ENCODE results near the gene TMEM263. TPM values are rescaled to one million over a fixed set of nuclear protein-coding genes. Genes with fewer than 3 reads are reported as not detected.
A peak's percentile ranks its signal among the peaks of the same experiment; 100 is the strongest.

TMEM263 gene
- total and polyA plus RNA-seq, 4 experiments from 2014 or later = 28.4 to 32.9 (median 30.6) TPM

GRCh38 chr12:106975993-106976658 lies 20.4 kb downstream of the TMEM263 start:
- Mint-ChIP-seq H3K4me1 (peaks cover 0 to 7% (median 5%) of the 10 kb centered on the region in 4 donors), H3K36me3 (peaks cover 10 to 29% of the 10 kb centered on the region in 2 donors), H3K27ac (peak overlapping the region in 3 of 7 donors; percentile 12 to 51 (median 13)), H3K27me3 (no peaks in the 10 kb centered on the region), H3K9me3 (no peaks in the 10 kb centered on the region), H3K4me3 (no peak overlapping the region)
- H3K9me3 ChIP-seq (ENCODE audit: control insufficient read depth in 1 of 2, low read length in 2 of 2) = no peaks in the 10 kb centered on the region
- POLR2A ChIA-PET (ENCODE audit: partially characterized antibody) = interaction anchor here (1.1 kb wide), 1 partner anchor 20 kb away, joined by 4 read pairs; the partner anchor contains the start of gene TMEM263
- H3K27ac ChIP-seq (ENCODE audit: low read depth, low read length) = no peak overlapping the region
- peaks cover 5% of the 10 kb centered on the region for H3K36me3 ChIP-seq (ENCODE audit: insufficient read depth, low read length)
- no peak overlapping the region for H3K4me3 ChIP-seq (ENCODE audit: low read length in 2 of 2)
- no peaks in the 10 kb centered on the region for H3K4me1 ChIP-seq (ENCODE audit: insufficient read depth, low read length)
- DNase-seq = no peak
- H3K27me3 ChIP-seq (ENCODE audit: insufficient read depth, low read length) = no peaks in the 10 kb centered on the region
- CTCF ChIA-PET (ENCODE audit: partially characterized antibody) = interaction anchor here (1.7 kb wide), 1 partner anchor 129 kb away, joined by 5 read pairs; no protein-coding TSS in a partner anchor
- intact Hi-C loops (cut with micrococcal nuclease) = no loop called here

- peak overlapping the region in 1 of 7 donors; percentile 37 for H3K27ac Mint-ChIP-seq
- Histone ChIP-seq H3K4me1 (ENCODE audit: insufficient read depth, low read length) (no peaks in the 10 kb centered on the region), H3K27ac (ENCODE audit: low read depth, low read length) (no peak overlapping the region), H3K9me3 (ENCODE audit: control insufficient read depth in 1 of 2, low read length in 2 of 2) (no peaks in the 10 kb centered on the region), H3K27me3 (ENCODE audit: insufficient read depth, low read length) (no peaks in the 10 kb centered on the region), H3K4me3 (ENCODE audit: low read length in 2 of 2) (no peak overlapping the region), H3K36me3 (ENCODE audit: insufficient read depth, low read length) (peaks cover under 1% of the 10 kb centered on the region)
- H3K27me3 Mint-ChIP-seq = no peaks in the 10 kb centered on the region
- peaks cover 0 to 6% (median 5%) of the 10 kb centered on the region in 4 donors for H3K4me1 Mint-ChIP-seq
- peaks cover 8 to 25% of the 10 kb centered on the region in 2 donors for H3K36me3 Mint-ChIP-seq
- intact Hi-C loops (cut with micrococcal nuclease) = no loop called here
- H3K4me3 Mint-ChIP-seq = no peak overlapping the region
- H3K9me3 Mint-ChIP-seq = no peaks in the 10 kb centered on the region
- ChIA-PET CTCF (ENCODE audit: partially characterized antibody) (interaction anchor here (0.6 to 1.7 kb wide), 2 partner anchors 128 to 248 kb away, joined by 4 to 5 read pairs; no protein-coding TSS in a partner anchor), POLR2A (ENCODE audit: partially characterized antibody) (no interaction called here)
- DNase-seq = no peak
Measured at GRCh38 chr12:106976668-106977067, 21.0 kb downstream of the TMEM263 start.

- Histone ChIP-seq H3K27me3 (ENCODE audit: insufficient read depth, low read length) (no peaks in the 10 kb centered on the region), H3K36me3 (ENCODE audit: insufficient read depth, low read length) (peaks cover 2% of the 10 kb centered on the region), H3K4me1 (ENCODE audit: insufficient read depth, low read length) (no peaks in the 10 kb centered on the region), H3K9me3 (ENCODE audit: control insufficient read depth in 1 of 2, low read length in 2 of 2) (no peaks in the 10 kb centered on the region), H3K27ac (ENCODE audit: low read depth, low read length) (no peak overlapping the region), H3K4me3 (ENCODE audit: low read length in 2 of 2) (no peak overlapping the region)
- Mint-ChIP-seq H3K9me3 (no peaks in the 10 kb centered on the region), H3K27ac (peak overlapping the region in 3 of 7 donors; percentile 52 to 60 (median 53)), H3K4me3 (no peak overlapping the region), H3K27me3 (no peaks in the 10 kb centered on the region), H3K4me1 (peaks cover 0 to 7% (median 4%) of the 10 kb centered on the region in 4 donors), H3K36me3 (peaks cover 10 to 23% of the 10 kb centered on the region in 2 donors)
- intact Hi-C loops (cut with micrococcal nuclease) = no loop called here
- POLR2A ChIA-PET (ENCODE audit: partially characterized antibody) = interaction anchor here (1.2 to 1.7 kb wide), 3 partner anchors 9 to 22 kb away, joined by 3 to 8 read pairs (median 3); partner anchors contain the start of genes MTERF2 and TMEM263
- DNase-seq = no peak
- CTCF ChIA-PET (ENCODE audit: partially characterized antibody) = interaction anchor here (1.7 kb wide), 1 partner anchor 127 kb away, joined by 5 read pairs; no protein-coding TSS in a partner anchor
Measured at GRCh38 chr12:106978035-106978800, 22.5 kb downstream of the TMEM263 start.

DNA sequence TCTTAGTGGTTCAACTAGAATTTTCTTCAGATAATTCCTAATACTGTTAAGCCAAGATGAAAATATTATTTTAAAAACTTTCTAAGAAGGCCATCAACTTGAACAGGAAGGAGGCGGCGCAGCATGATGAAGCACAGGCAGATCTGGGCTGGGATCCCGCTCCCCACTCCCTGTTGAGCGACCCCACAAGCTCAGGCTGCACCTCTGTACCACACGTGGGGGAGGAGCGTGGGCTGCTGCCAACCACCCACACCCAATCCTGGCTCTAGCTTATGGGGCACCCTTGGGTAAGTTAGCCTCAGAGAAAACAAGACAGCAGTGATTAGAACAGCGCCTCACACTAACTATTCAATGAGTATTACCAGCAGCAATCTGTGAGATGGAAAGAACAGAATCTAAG lies 25.2 kb downstream of the TMEM263 start:
- POLR2A ChIA-PET (ENCODE audit: partially characterized antibody) = interaction anchor here (1.2 kb wide), 1 partner anchor 11 kb away, joined by 4 read pairs; no protein-coding TSS in a partner anchor
- Histone ChIP-seq H3K36me3 (ENCODE audit: insufficient read depth, low read length) (peaks cover 3% of the 10 kb centered on the region), H3K4me1 (ENCODE audit: insufficient read depth, low read length) (peaks cover 16% of the 10 kb centered on the region), H3K27me3 (ENCODE audit: insufficient read depth, low read length) (no peaks in the 10 kb centered on the region), H3K9me3 (ENCODE audit: control insufficient read depth in 1 of 2, low read length in 2 of 2) (no peaks in the 10 kb centered on the region), H3K4me3 (ENCODE audit: low read length in 2 of 2) (no peak overlapping the region), H3K27ac (ENCODE audit: low read depth, low read length) (no peak overlapping the region)
- no peak overlapping the region for H3K27ac Mint-ChIP-seq
- H3K4me3 Mint-ChIP-seq = no peak overlapping the region
- peaks cover 0 to 3% (median 0%) of the 10 kb centered on the region in 8 donors for H3K9me3 Mint-ChIP-seq
- H3K27me3 Mint-ChIP-seq = no peaks in the 10 kb centered on the region
- peaks cover 19 to 24% (median 22%) of the 10 kb centered on the region in 4 donors for H3K4me1 Mint-ChIP-seq
- peaks cover 10 to 20% of the 10 kb centered on the region in 2 donors for H3K36me3 Mint-ChIP-seq
- intact Hi-C loops (cut with micrococcal nuclease) = no loop called here
- no peak for DNase-seq
- CTCF ChIA-PET (ENCODE audit: partially characterized antibody) = interaction anchor here (1.1 to 1.4 kb wide), 2 partner anchors 16 to 33 kb away, joined by 3 read pairs; no protein-coding TSS in a partner anchor

DNA sequence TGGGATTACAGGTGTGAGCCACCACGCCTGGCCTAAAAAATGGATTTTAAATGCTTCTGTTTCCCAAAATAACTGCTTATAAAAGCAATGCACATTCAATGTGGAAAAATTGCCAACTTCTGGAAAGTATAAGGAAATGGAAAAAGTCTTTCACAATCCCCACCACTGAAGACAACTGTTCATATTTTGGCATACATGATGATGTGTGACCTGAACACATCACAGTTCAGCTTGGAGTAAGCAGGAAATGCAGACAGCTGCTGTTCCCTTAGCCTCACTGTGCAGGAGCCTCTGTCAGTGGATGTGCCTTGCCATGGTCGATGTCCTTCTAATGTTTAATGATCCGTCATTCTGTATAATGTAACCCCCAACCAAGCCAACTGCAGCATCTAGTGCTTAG lies 26.1 kb downstream of the TMEM263 start:
- H3K27ac Mint-ChIP-seq = peak overlapping the region in 1 of 7 donors; percentile 23
- DNase-seq = no peak
- peaks cover 0 to 3% (median 0%) of the 10 kb centered on the region in 8 donors for H3K9me3 Mint-ChIP-seq
- CTCF ChIA-PET (ENCODE audit: partially characterized antibody) = interaction anchor here (1.4 kb wide), 1 partner anchor 15 kb away, joined by 3 read pairs; no protein-coding TSS in a partner anchor
- no peaks in the 10 kb centered on the region for H3K27me3 Mint-ChIP-seq
- intact Hi-C loops (cut with micrococcal nuclease) = no loop called here
- H3K4me3 Mint-ChIP-seq = no peak overlapping the region
- H3K27ac ChIP-seq (ENCODE audit: low read depth, low read length) = no peak overlapping the region
- H3K9me3 ChIP-seq (ENCODE audit: control insufficient read depth in 1 of 2, low read length in 2 of 2) = no peaks in the 10 kb centered on the region
- H3K4me3 ChIP-seq (ENCODE audit: low read length in 2 of 2) = no peak overlapping the region
- peaks cover 23 to 33% (median 28%) of the 10 kb centered on the region in 4 donors for H3K4me1 Mint-ChIP-seq
- peaks cover 23% of the 10 kb centered on the region for H3K4me1 ChIP-seq (ENCODE audit: insufficient read depth, low read length)
- no peaks in the 10 kb centered on the region for H3K27me3 ChIP-seq (ENCODE audit: insufficient read depth, low read length)
- POLR2A ChIA-PET (ENCODE audit: partially characterized antibody) = interaction anchor here (1.2 kb wide), 1 partner anchor 12 kb away, joined by 4 read pairs; no protein-coding TSS in a partner anchor
- peaks cover 3% of the 10 kb centered on the region for H3K36me3 ChIP-seq (ENCODE audit: insufficient read depth, low read length)
- H3K36me3 Mint-ChIP-seq = peaks cover 12 to 16% of the 10 kb centered on the region in 2 donors

DNA sequence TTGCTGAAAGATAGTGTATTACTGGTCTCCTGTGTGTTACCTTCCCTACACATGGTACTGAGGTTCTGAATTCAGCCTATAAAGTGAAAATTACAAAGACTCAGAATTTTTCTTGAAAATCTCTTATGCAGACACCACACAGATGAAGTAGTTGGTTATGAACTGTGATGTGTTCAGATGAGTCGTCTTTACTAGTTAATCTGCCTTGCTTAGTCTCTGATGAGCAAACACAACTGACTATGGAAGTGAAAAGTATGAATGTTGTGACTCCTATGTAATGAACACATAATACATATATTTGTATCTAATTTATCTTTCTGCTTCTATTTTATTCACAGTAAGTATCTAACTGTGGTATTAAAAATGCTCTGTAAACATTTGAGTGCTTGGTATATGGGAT lies 26.5 kb downstream of the TMEM263 start:
- H3K9me3 Mint-ChIP-seq = peaks cover 0 to 3% (median 0%) of the 10 kb centered on the region in 8 donors
- CTCF ChIA-PET (ENCODE audit: partially characterized antibody) = no interaction called here
- Histone ChIP-seq H3K9me3 (ENCODE audit: control insufficient read depth in 1 of 2, low read length in 2 of 2) (no peaks in the 10 kb centered on the region), H3K4me1 (ENCODE audit: insufficient read depth, low read length) (peaks cover 24% of the 10 kb centered on the region), H3K27me3 (ENCODE audit: insufficient read depth, low read length) (no peaks in the 10 kb centered on the region), H3K4me3 (ENCODE audit: low read length in 2 of 2) (no peak overlapping the region), H3K27ac (ENCODE audit: low read depth, low read length) (no peak overlapping the region), H3K36me3 (ENCODE audit: insufficient read depth, low read length) (peaks cover 3% of the 10 kb centered on the region)
- H3K27me3 Mint-ChIP-seq = no peaks in the 10 kb centered on the region
- H3K27ac Mint-ChIP-seq = peak overlapping the region in 1 of 7 donors; percentile 23
- intact Hi-C loops (cut with micrococcal nuclease) = no loop called here
- peaks cover 15 to 16% of the 10 kb centered on the region in 2 donors for H3K36me3 Mint-ChIP-seq
- H3K4me1 Mint-ChIP-seq = peaks cover 26 to 37% (median 31%) of the 10 kb centered on the region in 4 donors
- no peak for DNase-seq
- POLR2A ChIA-PET (ENCODE audit: partially characterized antibody) = no interaction called here
- H3K4me3 Mint-ChIP-seq = no peak overlapping the region

Data from CD4-positive, alpha-beta memory T cell (primary cell).